ENCODE measurements around the gene MZB1.

- TF ChIP-seq CTCF (IDR thresholded peaks at IDR 0.05) (no peak), POLR2A (IDR thresholded peaks at IDR 0.05) (no peak)
Observed at GRCh38 chr5:139410993-139411828, 21.5 kb upstream of the MZB1 start.

All from vagina (tissue), 2 donors.